GM23248 (cell line): ENCODE data around the gene ZC3H4.

Experiments
- EZH2 ChIP-seq: fragments of 200-600 bp; sonication (generic); IDR thresholded peaks from 2 replicates; pipeline ENCODE4 v1.6.1; 2018; ENCODE audit warnings: antibody characterized with exemption, mild to moderate bottlenecking; ENCODE audit not compliant: insufficient read depth, poor library complexity, severe bottlenecking
- EZH2phosphoT487 ChIP-seq: fragments of 200-600 bp; sonication (generic); IDR thresholded peaks from 2 replicates; pipeline ENCODE4 v1.6.1; 2018; ENCODE audit warnings: antibody characterized with exemption, moderate library complexity, mild to moderate bottlenecking, low read depth; ENCODE audit not compliant: insufficient read depth

DNA sequence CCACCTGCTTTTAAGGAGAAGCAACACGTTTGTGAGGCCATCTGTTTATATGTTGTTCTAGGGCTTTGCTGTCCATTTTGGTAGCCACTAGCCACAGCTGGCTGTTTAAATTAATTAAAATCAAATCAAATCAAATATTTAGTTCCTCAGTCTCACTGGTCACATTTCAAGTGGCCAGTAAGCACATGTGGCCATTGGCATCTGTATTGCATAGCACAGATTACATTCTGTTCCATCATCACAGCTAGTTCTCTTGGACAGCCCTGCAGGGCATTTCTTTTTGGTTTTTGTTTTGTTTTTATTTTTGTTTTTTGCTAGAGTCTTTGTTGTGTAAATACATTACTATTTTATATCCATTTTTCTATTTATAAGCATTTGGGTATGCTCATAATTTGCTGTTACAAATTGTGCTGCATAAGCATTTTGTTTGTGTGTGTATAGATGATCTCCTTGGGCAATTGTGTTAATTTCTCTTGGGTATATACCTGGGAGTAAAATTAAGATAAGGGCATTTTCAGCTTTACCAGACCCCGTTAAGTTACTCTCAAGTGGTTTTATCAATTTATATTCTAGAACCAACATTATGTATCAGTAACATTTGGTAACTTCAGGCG, 48.4 kb upstream of the ZC3H4 start:
- no peak for TF ChIP-seq EZH2
- TF ChIP-seq EZH2phosphoT487: no peak
